Endodermal cell (in vitro differentiated cells): ENCODE data around the gene PM20D2. TPM values are rescaled to one million over a fixed set of nuclear protein-coding genes. Genes with fewer than 3 reads are reported as not detected.

Experiments used
- DNase-seq: peaks from one replicate; pipeline ENCODE4 v3.0.0-alpha.2; 2017
- H3K27ac ChIP-seq: 2 replicates; pipeline ENCODE4 v1.5.1; 2013; ENCODE audit warnings: mild to moderate bottlenecking, low read depth, low read length, moderate library complexity
- H3K27me3 ChIP-seq: 2 replicates; pipeline ENCODE4 v1.6.1; 2013; ENCODE audit warnings: mild to moderate bottlenecking, low read length, moderate library complexity; ENCODE audit not compliant: insufficient read depth, control insufficient read depth, poor library complexity, severe bottlenecking
- H3K36me3 ChIP-seq: 2 replicates; pipeline ENCODE4 v1.7.0; 2013; ENCODE audit warnings: mild to moderate bottlenecking, low read length, moderate library complexity; ENCODE audit not compliant: control insufficient read depth, insufficient read depth
- H3K4me1 ChIP-seq: one replicate; pipeline ENCODE4 v1.7.0; 2013; ENCODE audit warnings: low read length; ENCODE audit not compliant: control insufficient read depth, insufficient read depth
- H3K4me3 ChIP-seq: 2 replicates; pipeline ENCODE4 v1.5.1; 2013; ENCODE audit warnings: mild to moderate bottlenecking, low read length, moderate library complexity
- H3K9ac ChIP-seq: 2 replicates; pipeline ENCODE4 v1.6.1; 2013; ENCODE audit warnings: mild to moderate bottlenecking, low read length, moderate library complexity; ENCODE audit not compliant: poor library complexity, severe bottlenecking; ENCODE audit errors: extremely low read depth
- H3K9me3 ChIP-seq: 2 replicates; pipeline ENCODE4 v1.6.1; 2013; ENCODE audit warnings: mild to moderate bottlenecking, low read length, moderate library complexity; ENCODE audit not compliant: control insufficient read depth
- H3K27ac Mint-ChIP-seq: 2 replicates; pipeline ENCODE4 v1.8.0; 2020; ENCODE audit warnings: mixed read lengths
- H3K27me3 Mint-ChIP-seq: 2 replicates; pipeline ENCODE4 v1.8.0; 2021; ENCODE audit warnings: mild to moderate bottlenecking, mixed read lengths; ENCODE audit not compliant: insufficient read depth
- H3K36me3 Mint-ChIP-seq: 2 replicates; pipeline ENCODE4 v1.8.0; 2020; ENCODE audit warnings: low read depth, mixed read lengths
- H3K4me1 Mint-ChIP-seq: 2 replicates; pipeline ENCODE4 v1.8.0; 2020; ENCODE audit warnings: mixed read lengths
- H3K4me3 Mint-ChIP-seq: 2 replicates; pipeline ENCODE4 v1.8.0; 2020; ENCODE audit warnings: mild to moderate bottlenecking, moderate library complexity, mixed read lengths
- H3K9me3 Mint-ChIP-seq: 2 replicates; pipeline ENCODE4 v1.8.0; 2020; ENCODE audit warnings: mild to moderate bottlenecking, mixed read lengths
- CTCF ChIP-seq: fragments of 200-600 bp; sonication (generic); conservative IDR thresholded peaks from 2 replicates; pipeline ENCODE4 v1.5.0; 2021; ENCODE audit warnings: antibody characterized with exemption, mild to moderate bottlenecking
- WGBS, 2 experiments: methylation state at CpG; one replicate each; pipeline versions ENCODE4 v1.1.5 to v1.1.7; 2013; ENCODE audit warnings: missing lambda C conversion rate in 2 of 2, mixed read lengths in 1 of 2; ENCODE audit not compliant: insufficient coverage in 1 of 2, insufficient read length in 1 of 2; 5-methylcytosine and 5-hydroxymethylcytosine counted together
- total RNA-seq, 2 donors: library from RNA; stranded (reverse); fragmentation: NEBNext Ultra II Directional in 1 of 2; extraction: Animal tissue kit (Norgen Biotek cat#: 25700) in 1 of 2; gene quantifications; 2 replicates in 1 of 2; 3 replicates in 1 of 2; pipeline ENCODE4 v1.2.1, GENCODE V29; 2021

Gene PM20D2
- total RNA-seq, 2 donors from 2014 or later, result 5.1 to 8.5 TPM

DNA sequence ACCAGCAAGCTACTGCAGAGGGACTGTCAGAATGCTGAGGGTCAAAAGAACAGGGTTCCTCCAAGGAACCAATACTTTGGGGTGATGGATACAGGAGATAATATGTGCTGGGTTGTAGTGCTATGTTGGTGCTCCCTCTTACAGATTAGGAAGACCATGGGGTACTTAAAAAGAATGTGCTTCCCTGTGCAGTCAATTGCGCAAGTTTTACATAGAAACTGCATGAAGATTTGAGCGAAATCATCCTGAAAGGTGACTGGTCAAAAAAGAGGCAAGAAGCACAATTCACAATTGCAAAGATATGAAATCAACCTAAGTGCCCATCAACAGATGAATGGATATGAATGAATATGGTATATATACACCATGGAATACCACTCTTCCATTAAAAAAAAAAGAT, 37.4 kb downstream of the PM20D2 start:
- TF ChIP-seq CTCF, result no peak
- no peak overlapping the region for H3K4me3 Mint-ChIP-seq

GRCh38 chr6:89184344-89184743, 38.5 kb downstream of the PM20D2 start:
- no peaks in the 10 kb centered on the region for H3K27me3 ChIP-seq
- Mint-ChIP-seq H3K36me3 (no peaks in the 10 kb centered on the region), H3K4me3 (no peak overlapping the region), H3K27me3 (peaks cover 7% of the 10 kb centered on the region), H3K4me1 (no peaks in the 10 kb centered on the region), H3K9me3 (no peaks in the 10 kb centered on the region), H3K27ac (no peak overlapping the region)
- H3K4me3 ChIP-seq, result no peak overlapping the region
- H3K9ac ChIP-seq, result no peak overlapping the region
- no peak for TF ChIP-seq CTCF
- no peaks in the 10 kb centered on the region for H3K4me1 ChIP-seq
- 90 to 91% methylated on average over 7 to 9 of the region's 9 CpGs for WGBS, 2 experiments
- no peaks in the 10 kb centered on the region for H3K9me3 ChIP-seq
- H3K36me3 ChIP-seq, result no peaks in the 10 kb centered on the region
- DNase-seq, result no peak
- H3K27ac ChIP-seq, result no peak overlapping the region

More for the DNA sequence above, 37.4 kb downstream of the PM20D2 start:
- DNase-seq, result no peak
- Histone ChIP-seq H3K9me3 (no peaks in the 10 kb centered on the region), H3K4me3 (no peak overlapping the region), H3K9ac (no peak overlapping the region), H3K27me3 (no peaks in the 10 kb centered on the region), H3K4me1 (no peaks in the 10 kb centered on the region), H3K36me3 (no peaks in the 10 kb centered on the region), H3K27ac (no peak overlapping the region)
- WGBS, 2 experiments, result 62 to 75% methylated on average over 2 of the region's 2 CpGs
- H3K27ac Mint-ChIP-seq, result no peak overlapping the region
- no peaks in the 10 kb centered on the region for H3K36me3 Mint-ChIP-seq
- no peaks in the 10 kb centered on the region for H3K4me1 Mint-ChIP-seq
- H3K9me3 Mint-ChIP-seq, result no peaks in the 10 kb centered on the region
- H3K27me3 Mint-ChIP-seq, result peaks cover 9% of the 10 kb centered on the region

DNA sequence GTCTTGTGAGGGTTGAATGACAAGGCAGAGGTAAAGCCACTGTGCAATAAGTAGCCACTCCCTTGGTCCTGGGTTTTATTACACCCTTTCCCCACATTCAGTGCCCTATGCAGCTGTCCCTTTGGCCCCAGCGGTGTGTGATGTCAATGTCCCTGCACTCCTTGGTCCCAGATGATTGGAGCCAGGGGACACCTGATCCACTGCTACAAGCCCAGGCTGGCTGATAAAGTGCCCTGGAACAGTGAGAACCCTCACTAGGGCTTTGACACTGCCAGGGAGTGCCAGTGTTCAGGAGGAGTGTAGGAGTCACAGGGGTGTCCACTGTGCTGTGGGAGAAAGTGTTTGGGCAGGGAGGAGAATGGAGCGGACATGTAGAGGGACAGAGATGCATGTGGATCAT, 40.9 kb downstream of the PM20D2 start:
- no peak overlapping the region for H3K27ac Mint-ChIP-seq
- no peak overlapping the region for H3K4me3 Mint-ChIP-seq
- no peaks in the 10 kb centered on the region for H3K4me1 Mint-ChIP-seq
- H3K27me3 ChIP-seq, result no peaks in the 10 kb centered on the region
- 96% methylated on average over 2 of the region's 2 CpGs; no CpG with 5 or more reads in 1 of the 2 experiments for WGBS, 2 experiments
- DNase-seq, result no peak
- H3K9me3 Mint-ChIP-seq, result no peaks in the 10 kb centered on the region
- no peak overlapping the region for H3K9ac ChIP-seq
- H3K4me1 ChIP-seq, result no peaks in the 10 kb centered on the region
- TF ChIP-seq CTCF, result no peak
- H3K27ac ChIP-seq, result no peak overlapping the region
- H3K9me3 ChIP-seq, result no peaks in the 10 kb centered on the region
- peaks cover 5% of the 10 kb centered on the region for H3K27me3 Mint-ChIP-seq
- no peak overlapping the region for H3K4me3 ChIP-seq
- H3K36me3 ChIP-seq, result no peaks in the 10 kb centered on the region
- H3K36me3 Mint-ChIP-seq, result no peaks in the 10 kb centered on the region
